ENCODE results near the gene ANGPTL4.

The ANGPTL4 gene

GRCh38 chr19:8421484-8422461, 57.8 kb downstream of the ANGPTL4 start:
- no peak for DNase-seq

- DNase-seq: no peak
These were observed 59.9 kb downstream of the ANGPTL4 start for GRCh38 chr19:8423817-8424223.
